Mammary epithelial cell (primary cell): Measurements from ENCODE around the gene CYTH3.

Source experiments
- EZH2 ChIP-seq: IDR thresholded peaks from 2 replicates; pipeline ENCODE4 v1.6.1; 2012; ENCODE audit warnings: low read length, inconsistent platforms, borderline replicate concordance
- TF ChIP-seq, protein P1 (sequence below), 2 donors: IDR thresholded peaks in 1 of 2; conservative IDR thresholded peaks in 1 of 2; 2 replicates each; pipeline ENCODE4 v1.5.1; 2011 to 2012; ENCODE audit warnings: inconsistent platforms in 2 of 2, low read length in 2 of 2, mild to moderate bottlenecking in 2 of 2, control low read depth in 1 of 2, low read depth in 1 of 2; ENCODE audit not compliant: insufficient read depth in 1 of 2; ENCODE audit errors: extremely low read depth in 1 of 2

DNA sequence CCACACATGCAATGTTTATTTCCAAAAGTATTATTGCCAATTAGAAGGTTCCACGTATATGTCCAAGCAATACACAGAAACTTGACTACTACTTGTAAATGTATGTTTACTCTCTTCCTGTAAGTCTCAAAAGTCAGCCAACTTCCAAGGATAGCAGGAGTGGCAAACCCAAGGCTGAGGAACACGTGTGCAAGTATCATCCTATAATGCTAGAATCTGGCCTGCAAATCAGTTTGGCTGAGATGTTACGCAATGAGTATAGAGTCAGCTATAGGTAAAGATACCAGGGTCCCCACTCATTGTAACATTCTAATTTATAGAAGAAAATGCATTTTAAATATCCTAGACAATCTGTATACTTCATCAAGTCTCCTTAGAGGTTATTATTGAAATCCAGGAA is 34.7 kb downstream of the CYTH3 start:
- TF ChIP-seq, protein P1, sequence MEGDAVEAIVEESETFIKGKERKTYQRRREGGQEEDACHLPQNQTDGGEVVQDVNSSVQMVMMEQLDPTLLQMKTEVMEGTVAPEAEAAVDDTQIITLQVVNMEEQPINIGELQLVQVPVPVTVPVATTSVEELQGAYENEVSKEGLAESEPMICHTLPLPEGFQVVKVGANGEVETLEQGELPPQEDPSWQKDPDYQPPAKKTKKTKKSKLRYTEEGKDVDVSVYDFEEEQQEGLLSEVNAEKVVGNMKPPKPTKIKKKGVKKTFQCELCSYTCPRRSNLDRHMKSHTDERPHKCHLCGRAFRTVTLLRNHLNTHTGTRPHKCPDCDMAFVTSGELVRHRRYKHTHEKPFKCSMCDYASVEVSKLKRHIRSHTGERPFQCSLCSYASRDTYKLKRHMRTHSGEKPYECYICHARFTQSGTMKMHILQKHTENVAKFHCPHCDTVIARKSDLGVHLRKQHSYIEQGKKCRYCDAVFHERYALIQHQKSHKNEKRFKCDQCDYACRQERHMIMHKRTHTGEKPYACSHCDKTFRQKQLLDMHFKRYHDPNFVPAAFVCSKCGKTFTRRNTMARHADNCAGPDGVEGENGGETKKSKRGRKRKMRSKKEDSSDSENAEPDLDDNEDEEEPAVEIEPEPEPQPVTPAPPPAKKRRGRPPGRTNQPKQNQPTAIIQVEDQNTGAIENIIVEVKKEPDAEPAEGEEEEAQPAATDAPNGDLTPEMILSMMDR (conservative IDR thresholded peaks at IDR 0.05 in 1 of 2, IDR thresholded peaks at IDR 0.05 in 1 of 2; ENCODE audit: extremely low read depth in 1 of 2, insufficient read depth in 1 of 2, low read depth in 1 of 2, low read length in 2 of 2): no peak
- no peak for TF ChIP-seq EZH2
